HepG2 (cell line): Measurements from ENCODE around the gene CPA2. TPM values are rescaled to one million over a fixed set of nuclear protein-coding genes. Genes with fewer than 3 reads are reported as not detected.

Experiments used
- ATAC-seq: fragments of 200-7000 bp; cut with Tn5 transposase; 3 replicates; pipeline ENCODE4 v1.9.1; 2020; ENCODE audit warnings: mild to moderate bottlenecking, moderate library complexity
- BruUV-seq: library from RNA; stranded (reverse); fragments of 400-500 nt; replicated peaks from 2 replicates; lab custom pipeline; 2021; lab: Mats Ljungman, UMichigan
- CTCF ChIA-PET: fragments of 300-600 bp; formaldehyde crosslinking; extraction: SDS; loops from one replicate; lab custom pipeline; 2021; ENCODE audit warnings: low total read pairs, inconsistent platforms, low intra/inter-chr PET ratio; lab: Yijun Ruan, JAX
- POLR2A ChIA-PET: fragments of 350-600 bp; sonication (Branson Sonifier 250); formaldehyde crosslinking; loops from one replicate; lab custom pipeline; 2020; ENCODE audit warnings: antibody characterized with exemption, inconsistent platforms; lab: Yijun Ruan, JAX
- DNase-seq: peaks from one replicate; pipeline ENCODE4 v3.0.0-alpha.2; 2015; ENCODE audit warnings: low spot score
- FAIRE-seq: peaks from 3 replicates; lab custom pipeline; 2011; peaks lifted over from hg19 to GRCh38; lab: Jason Lieb, UNC
- H2AFZ ChIP-seq: one replicate; pipeline ENCODE4 v1.6.1; 2011; ENCODE audit warnings: low read length, inconsistent platforms
- H3K27ac ChIP-seq: fragments of 300-600 bp; 3 replicates; pipeline ENCODE4 v1.8.0; 2011; ENCODE audit warnings: mixed run types, mild to moderate bottlenecking, mixed read lengths, low read length, inconsistent platforms; ENCODE audit not compliant: insufficient read depth; ENCODE audit errors: extremely low read length
- H3K27me3 ChIP-seq, 2 experiments: fragments of 200-600 bp in 1 of 2; 2 replicates in 1 of 2; 3 replicates in 1 of 2; pipeline versions ENCODE4 v1.6.0 to v1.8.0; 2011; ENCODE audit warnings: low read length in 2 of 2, mild to moderate bottlenecking in 2 of 2, moderate library complexity in 2 of 2, inconsistent platforms in 1 of 2; ENCODE audit not compliant: insufficient read depth in 2 of 2, control insufficient read depth in 1 of 2
- H3K36me3 ChIP-seq, 2 experiments: fragments of 200-600 bp in 1 of 2; replicated peaks in 1 of 2; 2 replicates in 1 of 2; 3 replicates in 1 of 2; pipeline versions ENCODE4 v1.5.1 to v1.8.0; 2011; ENCODE audit warnings: low read length in 2 of 2, inconsistent platforms in 1 of 2; ENCODE audit not compliant: insufficient read depth in 2 of 2, control insufficient read depth in 1 of 2
- H3K4me1 ChIP-seq: 2 replicates; pipeline ENCODE4 v1.5.1; 2012; ENCODE audit warnings: low read length, inconsistent platforms; ENCODE audit not compliant: insufficient read depth
- H3K4me2 ChIP-seq: 2 replicates; pipeline ENCODE4 v1.6.0; 2011; ENCODE audit warnings: low read depth, low read length, inconsistent platforms
- H3K4me3 ChIP-seq, 3 experiments: fragments of 200-600 bp in 1 of 3; sonication (generic), shearing (Covaris generic) in 1 of 3; replicated peaks in 1 of 3; 2 replicates each; pipeline ENCODE4 v1.5.1; 2011 to 2016; ENCODE audit warnings: low read length in 3 of 3, inconsistent platforms in 2 of 3, low read depth in 2 of 3, mild to moderate bottlenecking in 2 of 3, control low read depth in 1 of 3, mixed read lengths in 1 of 3; ENCODE audit not compliant: insufficient read depth in 1 of 3
- H3K79me2 ChIP-seq: one replicate; pipeline ENCODE4 v1.6.1; 2011; ENCODE audit warnings: low read length, inconsistent platforms; ENCODE audit not compliant: insufficient read depth
- H3K9ac ChIP-seq: 2 replicates; pipeline ENCODE4 v1.6.0; 2011; ENCODE audit warnings: mild to moderate bottlenecking, low read depth, low read length, inconsistent platforms; ENCODE audit not compliant: insufficient read depth
- H3K9me3 ChIP-seq: 2 replicates; pipeline ENCODE4 v1.5.1; 2012; ENCODE audit warnings: mild to moderate bottlenecking, low read length
- H4K20me1 ChIP-seq: 2 replicates; pipeline ENCODE4 v1.6.0; 2011; ENCODE audit warnings: inconsistent platforms, mild to moderate bottlenecking, low read length, moderate library complexity; ENCODE audit not compliant: insufficient read depth
- ARID5B ChIP-seq: IDR thresholded peaks from 2 replicates; pipeline ENCODE4 v1.4.0; 2020; ENCODE audit warnings: mild to moderate bottlenecking, missing genetic modification reagents
- CCDC6 ChIP-seq: sonication (generic); formaldehyde crosslinking; IDR thresholded peaks from 2 replicates; pipeline ENCODE4 v1.8.1; 2022; ENCODE audit warnings: mild to moderate bottlenecking, missing genetic modification reagents, moderate library complexity
- CREB1 ChIP-seq, 2 experiments: fragments of 450-650 bp in 1 of 2; IDR thresholded peaks; 2 replicates each; pipeline ENCODE4 v1.6.1; 2016 to 2017; ENCODE audit warnings: control low read depth in 1 of 2, mild to moderate bottlenecking in 1 of 2, missing compliant biosample characterization in 1 of 2, missing genetic modification characterization in 1 of 2
- FOXA3 ChIP-seq: IDR thresholded peaks from 2 replicates; pipeline ENCODE4 v1.6.1; 2016; ENCODE audit warnings: missing genetic modification reagents, missing compliant biosample characterization
- KDM4B ChIP-seq: sonication (generic); formaldehyde crosslinking; IDR thresholded peaks from 2 replicates; pipeline ENCODE4 v1.4.0; 2020; ENCODE audit warnings: missing genetic modification reagents
- MTA3 ChIP-seq: sonication (generic); formaldehyde crosslinking; IDR thresholded peaks from 2 replicates; pipeline ENCODE4 v1.4.0; 2020; ENCODE audit warnings: missing genetic modification reagents
- SP1 ChIP-seq, 2 experiments: fragments of 450-650 bp in 1 of 2; sonication (generic) in 1 of 2; formaldehyde crosslinking in 1 of 2; IDR thresholded peaks; 2 replicates each; pipeline versions ENCODE4 v1.4.0 to v1.6.1; 2016 to 2020; ENCODE audit warnings: missing genetic modification reagents in 1 of 2
- SP5 ChIP-seq: IDR thresholded peaks from 2 replicates; pipeline ENCODE4 v1.6.1; 2016; ENCODE audit warnings: low read depth, borderline replicate concordance
- SRF ChIP-seq: IDR thresholded peaks from 2 replicates; pipeline ENCODE4 v1.6.1; 2011; ENCODE audit warnings: mild to moderate bottlenecking, low read depth, low read length, moderate library complexity
- TGIF2 ChIP-seq: IDR thresholded peaks from 2 replicates; pipeline ENCODE4 v1.6.1; 2016; ENCODE audit warnings: control low read depth, missing compliant biosample characterization
- ZKSCAN1 ChIP-seq: fragments of 150-350 bp; IDR thresholded peaks from 2 replicates; pipeline ENCODE4 v1.6.1; 2014; ENCODE audit warnings: low read length
- ZNF354B ChIP-seq: sonication (generic); formaldehyde crosslinking; IDR thresholded peaks from 2 replicates; pipeline ENCODE4 v1.8.0; 2022; ENCODE audit warnings: mild to moderate bottlenecking, missing genetic modification reagents
- ZNF460 ChIP-seq: sonication (generic); formaldehyde crosslinking; IDR thresholded peaks from 2 replicates; pipeline ENCODE4 v1.5.1; 2020; ENCODE audit warnings: missing genetic modification reagents, mild to moderate bottlenecking, borderline replicate concordance
- ZNF563 ChIP-seq: sonication (generic); formaldehyde crosslinking; IDR thresholded peaks from 2 replicates; pipeline ENCODE4 v1.8.0; 2022; ENCODE audit warnings: mild to moderate bottlenecking, moderate library complexity, missing genetic modification reagents
- ZNF761 ChIP-seq: sonication (generic); formaldehyde crosslinking; conservative IDR thresholded peaks from 2 replicates; pipeline ENCODE4 v1.4.0; 2020; ENCODE audit warnings: mild to moderate bottlenecking, missing genetic modification reagents
- WGBS: methylation state at CpG from one replicate; pipeline ENCODE4 v1.1.6; 2017; ENCODE audit warnings: low lambda C conversion rate; 5-methylcytosine and 5-hydroxymethylcytosine counted together
- in situ Hi-C: cut with HindIII; loops from 2 replicates; pipeline ENCODE4 v1.10.0; 2017; ENCODE audit warnings: low pct_unique_long_range_greater_than_20kb; ENCODE audit not compliant: extremely low pct_ligation_motif_present
- intact Hi-C: fragments of 100-400 bp; cut with micrococcal nuclease; formaldehyde crosslinking; loops from one replicate; pipeline ENCODE4 v1.10.0; 2022; ENCODE audit not compliant: unreplicated experiment
- polyA plus RNA-seq, 8 experiments: library from polyadenylated mRNA; depleted of rRNA in 3 of 8; stranded (reverse) in 7 of 8; unstranded in 1 of 8; fragments of >200 nt; fragmentation: Illumina TruSeq in 4 of 8; extraction: Trizol in 4 of 8; gene quantifications; 2 replicates each; pipeline versions ENCODE4 v1.2.1 to v1.2.3, GENCODE V29; 2011 to 2016; ENCODE audit warnings: low read depth in 4 of 8, missing spikeins in 1 of 8, mixed read lengths in 1 of 8; ENCODE audit not compliant: insufficient read depth in 1 of 8
- total RNA-seq, 5 experiments: library from RNA; depleted of rRNA; stranded (reverse); fragments of >200 nt; fragmentation: Illumina TruSeq; extraction: Trizol; gene quantifications; 2 replicates each; pipeline ENCODE4 v1.2.3, GENCODE V29; 2016; ENCODE audit warnings: low read depth in 1 of 5
- TF ChIP-seq, protein P1 (sequence below): sonication (generic); formaldehyde crosslinking; IDR thresholded peaks from 2 replicates; pipeline ENCODE4 v1.5.0; 2020; ENCODE audit warnings: missing genetic modification reagents, mild to moderate bottlenecking, borderline replicate concordance

The CPA2 gene
- total and polyA plus RNA-seq, 2 of the 13 experiments (the other 11 are each of a cell fraction or from before 2014, with no cell fraction given) = not detected

DNA sequence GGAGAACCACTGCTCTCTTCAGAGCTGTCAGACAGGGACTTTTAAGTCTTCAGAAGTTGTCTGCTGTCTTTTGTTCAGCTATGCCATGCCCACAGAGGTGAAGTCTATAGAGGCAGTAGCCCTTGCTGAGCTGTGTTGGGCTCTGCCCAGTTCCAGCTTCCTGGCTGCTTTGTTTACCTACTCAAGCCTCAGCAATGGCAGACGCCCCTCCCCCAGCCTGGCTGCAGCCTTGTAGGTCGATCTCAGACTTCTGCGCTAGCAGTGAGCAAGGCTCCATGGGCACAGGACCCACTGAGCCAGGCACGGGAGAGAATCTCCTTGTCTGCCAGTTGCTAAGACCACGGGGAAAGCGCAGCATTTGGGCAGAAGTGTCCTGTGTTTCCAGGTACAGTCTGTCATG, 12.1 kb upstream of the CPA2 start (continued):
- TF ChIP-seq ARID5B (CRISPR knock-in tag) (0 out of 2 replicates have a peak, but pooled peaks have one; percentile 31), FOXA3 (peak; percentile 52)
- TF ChIP-seq, protein P1, sequence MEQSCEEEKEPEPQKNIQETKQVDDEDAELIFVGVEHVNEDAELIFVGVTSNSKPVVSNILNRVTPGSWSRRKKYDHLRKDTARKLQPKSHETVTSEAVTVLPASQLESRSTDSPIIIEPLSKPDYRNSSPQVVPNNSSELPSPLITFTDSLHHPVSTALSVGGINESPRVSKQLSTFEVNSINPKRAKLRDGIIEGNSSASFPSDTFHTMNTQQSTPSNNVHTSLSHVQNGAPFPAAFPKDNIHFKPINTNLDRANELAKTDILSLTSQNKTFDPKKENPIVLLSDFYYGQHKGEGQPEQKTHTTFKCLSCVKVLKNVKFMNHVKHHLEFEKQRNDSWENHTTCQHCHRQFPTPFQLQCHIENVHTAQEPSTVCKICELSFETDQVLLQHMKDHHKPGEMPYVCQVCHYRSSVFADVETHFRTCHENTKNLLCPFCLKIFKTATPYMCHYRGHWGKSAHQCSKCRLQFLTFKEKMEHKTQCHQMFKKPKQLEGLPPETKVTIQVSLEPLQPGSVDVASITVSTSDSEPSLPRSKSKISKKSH (CRISPR knock-in tag) = peak; percentile 44; the same call in 1 of the 2 replicates

GRCh38 chr7:130256704-130257103, 10.0 kb upstream of the CPA2 start:
- Histone ChIP-seq H3K4me3 (no peak overlapping the region), H4K20me1 (no peaks in the 10 kb centered on the region), H3K4me2 (no peak overlapping the region), H3K9ac (no peak overlapping the region), H3K27me3 (no peaks in the 10 kb centered on the region), H3K27ac (no peak overlapping the region), H3K4me1 (peaks cover 8% of the 10 kb centered on the region; the same call in 1 of the 2 replicates), H3K9me3 (no peaks in the 10 kb centered on the region), H2AFZ (no peak overlapping the region), H3K79me2 (no peaks in the 10 kb centered on the region), H3K36me3 (no peaks in the 10 kb centered on the region)
- ChIA-PET POLR2A (no interaction called here), CTCF (no interaction called here)
- in situ Hi-C loops (no loop called here), intact Hi-C loops (no loop called here)
- WGBS = 14% methylated on average over 2 of the region's 2 CpGs
- no peak for ATAC-seq
- FAIRE-seq = no peak
- BruUV-seq = no TSS peak
- no peak for DNase-seq
- TF ChIP-seq SRF = no peak
- TF ChIP-seq CREB1 (IDR thresholded peaks at IDR 0.05) = no peak
- TF ChIP-seq CREB1 (CRISPR knock-in tag; IDR thresholded peaks at IDR 0.05) = no peak
- no peak for TF ChIP-seq ZNF761
- no peak for TF ChIP-seq MTA3 (CRISPR knock-in tag)
- no peak for TF ChIP-seq CCDC6 (CRISPR knock-in tag)
- no peak for TF ChIP-seq TGIF2 (CRISPR knock-in tag)
- no peak for TF ChIP-seq ZNF563 (CRISPR knock-in tag)
- no peak for TF ChIP-seq ZNF354B (CRISPR knock-in tag)
- no peak for TF ChIP-seq SP1 (IDR thresholded peaks at IDR 0.05)
- TF ChIP-seq SP1 (CRISPR knock-in tag; IDR thresholded peaks at IDR 0.05) = no peak
- TF ChIP-seq ZNF460 (CRISPR knock-in tag) = no peak
- TF ChIP-seq SP5 (CRISPR knock-in tag) = no peak
- no peak for TF ChIP-seq KDM4B (CRISPR knock-in tag)
- TF ChIP-seq ZKSCAN1 = no peak
